ENCODE data around the gene SH2D6.

SH2D6 gene

GRCh38 chr2:85441864-85442263, 23.4 kb downstream of the SH2D6 start:
- TF ChIP-seq CTCF (conservative IDR thresholded peaks at IDR 0.05; ENCODE audit: low read depth), result no peak
- CTCF ChIA-PET, result interaction anchor here (0.6 to 1.0 kb wide), 2 partner anchors 49 to 196 kb away, joined by 3 to 4 read pairs; no protein-coding TSS in a partner anchor
- H3K27ac ChIP-seq, result peak overlapping the region; percentile 25; the same call in 1 of the 2 replicates
- POLR2A ChIA-PET (ENCODE audit: low non-redundant PET), result interaction anchor here (0.9 kb wide), 1 partner anchor 97 kb away, joined by 3 read pairs; the partner anchor contains the start of gene MAT2A
- no peak for DNase-seq (ENCODE audit: low spot score)

DNA sequence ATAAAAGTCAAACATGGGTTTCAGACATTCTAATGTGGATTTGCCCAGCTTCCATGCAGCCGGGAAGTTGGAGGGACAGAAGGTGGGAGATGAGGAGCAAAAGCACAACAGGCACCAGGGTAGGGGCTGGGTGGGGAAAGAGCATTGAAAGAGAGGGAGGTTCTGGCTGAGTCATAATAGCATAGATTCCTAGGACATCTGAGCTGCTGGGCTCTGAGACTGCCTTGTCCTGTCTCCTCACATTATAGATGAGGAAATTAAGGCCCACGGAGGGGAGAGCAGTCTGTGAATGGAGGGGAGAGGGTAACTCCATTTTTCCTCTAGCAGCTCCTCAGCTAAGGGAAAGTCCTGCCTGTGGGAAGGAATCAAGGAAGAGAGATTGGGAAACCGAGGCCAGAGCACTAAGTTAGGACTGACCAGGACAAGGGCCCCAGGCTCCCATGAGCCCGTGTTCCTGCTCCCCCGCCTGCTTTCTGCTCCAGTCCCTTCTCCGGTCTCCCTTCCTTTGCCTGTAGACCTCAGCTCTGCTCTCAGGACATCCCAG, 26.2 kb downstream of the SH2D6 start:
- DNase-seq (ENCODE audit: low spot score), result no peak
- ChIA-PET CTCF (no interaction called here), POLR2A (ENCODE audit: low non-redundant PET) (interaction anchor here (0.6 kb wide), 1 partner anchor 94 kb away, joined by 3 read pairs; the partner anchor contains the start of gene MAT2A)
- TF ChIP-seq CTCF (conservative IDR thresholded peaks at IDR 0.05; ENCODE audit: low read depth), result no peak
- peak overlapping the region; percentile 93 for H3K27ac ChIP-seq

DNA sequence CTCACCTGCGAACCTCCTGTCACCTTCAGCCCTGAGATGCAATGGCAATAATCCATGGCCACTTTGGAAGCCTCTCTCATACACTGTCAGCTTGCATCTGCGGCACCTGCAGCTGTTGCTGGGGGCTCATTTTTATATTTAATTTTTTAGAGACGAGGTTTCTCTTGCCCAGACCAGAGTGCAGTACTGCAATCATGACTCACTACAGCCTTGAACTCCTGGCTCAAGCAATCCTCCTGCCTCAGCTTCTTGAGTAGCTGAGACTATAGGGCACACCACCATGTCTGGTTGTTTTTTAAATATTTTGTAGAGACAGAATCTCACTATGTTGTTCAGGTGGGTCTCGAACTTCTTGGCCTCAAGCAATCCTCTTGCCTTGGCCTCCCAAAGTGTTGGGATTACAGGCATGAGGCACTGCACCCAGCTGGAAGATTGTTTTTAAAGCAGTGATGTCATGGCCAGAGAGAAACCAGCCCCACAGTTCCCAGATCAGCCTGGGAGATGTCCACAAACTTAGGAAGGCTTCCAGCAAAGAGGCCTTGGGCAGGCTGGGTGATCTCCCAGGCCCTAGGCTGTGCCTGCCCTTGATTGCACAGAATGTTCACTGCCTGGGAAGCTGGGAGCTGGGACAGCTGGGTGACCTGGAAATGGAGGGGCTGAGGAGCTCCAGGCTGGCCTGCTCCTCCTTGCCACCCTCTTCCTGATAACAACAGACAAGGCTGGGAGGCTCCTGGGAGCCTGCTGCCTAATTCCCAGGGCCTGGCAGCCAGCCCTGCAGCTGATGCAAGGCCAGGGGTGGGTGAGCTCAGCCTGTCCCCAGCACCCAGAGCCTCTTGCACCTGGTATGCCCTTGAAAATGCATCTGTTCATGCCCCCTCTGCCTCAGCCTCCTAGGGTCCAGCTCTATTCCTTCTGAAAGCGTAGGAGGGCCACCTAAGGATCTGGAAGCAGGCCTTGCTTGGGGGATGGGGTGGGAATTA, 27.1 kb downstream of the SH2D6 start:
- peak; percentile 46 for DNase-seq (ENCODE audit: low spot score)
- CTCF ChIA-PET, result no interaction called here
- H3K27ac ChIP-seq, result peak overlapping the region; percentile 93
- POLR2A ChIA-PET (ENCODE audit: low non-redundant PET), result interaction anchor here (1.4 kb wide), 1 partner anchor 93 kb away, joined by 5 read pairs; the partner anchor contains the start of gene MAT2A
- no peak for TF ChIP-seq CTCF (conservative IDR thresholded peaks at IDR 0.05; ENCODE audit: low read depth)

DNA sequence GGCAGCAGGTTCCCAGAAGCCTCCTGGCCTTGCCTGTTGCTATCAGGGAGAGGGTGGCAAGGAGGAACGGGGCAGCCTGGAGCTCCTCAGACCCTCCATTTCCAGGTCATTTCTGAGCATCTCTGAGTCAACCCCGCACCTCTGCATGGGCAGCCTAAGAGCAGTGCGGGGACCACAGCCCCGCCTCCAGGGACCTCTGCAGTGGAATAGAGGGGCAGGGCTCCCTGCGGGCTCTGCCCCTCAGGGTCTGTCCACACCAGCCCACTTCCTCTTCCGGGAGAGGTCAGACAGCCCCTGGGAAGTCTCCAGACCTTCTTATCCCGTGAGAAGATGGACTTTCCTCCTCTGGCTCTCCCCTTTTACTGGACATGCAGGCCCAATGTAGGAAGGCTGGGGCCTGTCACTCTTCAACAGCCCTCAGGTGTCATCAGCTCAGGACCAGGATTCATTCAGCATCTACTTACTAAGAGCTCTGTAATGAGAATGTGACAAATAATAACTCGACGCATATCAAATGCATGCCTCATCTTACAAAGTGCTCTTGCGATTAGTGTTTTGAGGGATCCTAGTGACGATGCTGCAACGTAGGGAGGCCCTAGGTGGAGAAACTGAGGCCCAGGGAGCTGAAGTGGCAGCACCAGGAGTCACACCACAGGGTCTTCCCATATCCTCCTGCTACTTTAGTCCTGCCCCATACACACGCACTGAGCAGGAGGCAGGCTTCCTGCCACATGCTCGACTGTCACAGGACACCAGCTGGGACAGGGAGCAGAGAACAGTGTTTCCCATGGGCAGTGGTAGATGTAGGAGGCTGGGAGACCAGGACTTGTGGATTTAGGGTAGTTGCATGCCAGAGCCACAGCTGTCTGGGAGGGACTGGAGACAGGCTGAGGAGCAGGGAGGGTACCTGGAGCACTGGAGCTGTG, 28.0 kb downstream of the SH2D6 start:
- peak overlapping the region; percentile 93 for H3K27ac ChIP-seq
- POLR2A ChIA-PET (ENCODE audit: low non-redundant PET), result interaction anchor here (1.4 kb wide), 1 partner anchor 92 kb away, joined by 5 read pairs; the partner anchor contains the start of gene MAT2A
- CTCF ChIA-PET, result interaction anchor here (0.6 kb wide), 1 partner anchor 146 kb away, joined by 3 read pairs; no protein-coding TSS in a partner anchor
- TF ChIP-seq CTCF (conservative IDR thresholded peaks at IDR 0.05; ENCODE audit: low read depth), result no peak
- DNase-seq (ENCODE audit: low spot score), result no peak

- H3K27ac ChIP-seq, result peak overlapping the region; percentile 93
- ChIA-PET POLR2A (ENCODE audit: low non-redundant PET) (no interaction called here), CTCF (interaction anchor here (0.6 kb wide), 1 partner anchor 147 kb away, joined by 3 read pairs; no protein-coding TSS in a partner anchor)
- DNase-seq (ENCODE audit: low spot score), result no peak
- TF ChIP-seq CTCF (conservative IDR thresholded peaks at IDR 0.05; ENCODE audit: low read depth), result no peak
Measured at GRCh38 chr2:85447222-85447585, 28.7 kb downstream of the SH2D6 start.

Measured in RWPE1 (cell line).